HG02852 (cell line): Measurements from ENCODE around the gene MYH9.
A peak's percentile ranks its signal among the peaks of the same experiment; 100 is the strongest.
"Not testable (repeated sequence)": the region's sequence is repeated elsewhere in the genome, so short reads cannot be mapped to it uniquely, and the experiment has no call there.

Source experiments
- ATAC-seq: cut with Tn5 transposase; IDR thresholded peaks from one replicate; pipeline ENCODE4 v1.9.1; 2021; ENCODE audit warnings: mild to moderate bottlenecking, moderate library complexity; ENCODE audit not compliant: unreplicated experiment

The MYH9 gene

DNA sequence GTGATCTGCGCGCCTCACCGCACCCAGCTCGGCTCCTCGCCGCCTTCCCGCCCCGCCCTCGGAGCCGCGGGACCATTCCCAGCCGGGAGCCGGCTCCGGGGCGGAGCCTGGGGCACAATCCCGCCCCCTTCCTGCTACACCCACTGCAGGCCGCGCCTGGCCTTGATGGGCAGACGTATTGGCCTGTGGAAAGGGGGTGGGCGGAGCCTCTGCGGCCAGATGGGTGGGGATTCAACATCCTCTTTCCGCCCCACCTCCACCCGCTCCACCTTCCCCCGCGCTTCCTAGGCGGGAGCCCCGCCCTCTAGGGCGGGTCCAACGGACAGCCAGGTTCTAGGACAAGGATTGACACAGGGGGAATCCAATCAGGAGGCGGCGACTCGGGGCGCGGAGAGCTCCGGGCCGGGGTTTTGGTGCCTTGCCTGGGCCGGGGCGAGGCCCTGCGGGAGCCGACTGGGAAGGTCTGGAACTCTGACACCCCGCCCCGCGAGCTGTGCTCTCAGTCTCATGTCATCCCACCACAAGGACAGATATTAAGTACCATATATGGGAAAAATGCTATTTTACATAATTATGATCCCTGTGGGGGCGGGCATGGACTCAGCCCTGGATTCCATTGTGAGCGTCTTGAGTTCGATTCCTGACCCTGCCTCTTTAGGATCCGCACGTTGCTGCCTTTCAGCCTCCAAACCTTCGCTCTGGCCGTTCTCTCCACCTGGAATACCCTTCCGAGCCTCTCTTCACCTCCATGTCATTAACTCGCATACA is at the start of gene MYH9:
MYH9 (minus strand) TSS at position 9 of the 768 bp plus-strand sequence. CDS start 38,731 bp downstream, outside the sequence.
- ATAC-seq = peak; percentile 75

DNA sequence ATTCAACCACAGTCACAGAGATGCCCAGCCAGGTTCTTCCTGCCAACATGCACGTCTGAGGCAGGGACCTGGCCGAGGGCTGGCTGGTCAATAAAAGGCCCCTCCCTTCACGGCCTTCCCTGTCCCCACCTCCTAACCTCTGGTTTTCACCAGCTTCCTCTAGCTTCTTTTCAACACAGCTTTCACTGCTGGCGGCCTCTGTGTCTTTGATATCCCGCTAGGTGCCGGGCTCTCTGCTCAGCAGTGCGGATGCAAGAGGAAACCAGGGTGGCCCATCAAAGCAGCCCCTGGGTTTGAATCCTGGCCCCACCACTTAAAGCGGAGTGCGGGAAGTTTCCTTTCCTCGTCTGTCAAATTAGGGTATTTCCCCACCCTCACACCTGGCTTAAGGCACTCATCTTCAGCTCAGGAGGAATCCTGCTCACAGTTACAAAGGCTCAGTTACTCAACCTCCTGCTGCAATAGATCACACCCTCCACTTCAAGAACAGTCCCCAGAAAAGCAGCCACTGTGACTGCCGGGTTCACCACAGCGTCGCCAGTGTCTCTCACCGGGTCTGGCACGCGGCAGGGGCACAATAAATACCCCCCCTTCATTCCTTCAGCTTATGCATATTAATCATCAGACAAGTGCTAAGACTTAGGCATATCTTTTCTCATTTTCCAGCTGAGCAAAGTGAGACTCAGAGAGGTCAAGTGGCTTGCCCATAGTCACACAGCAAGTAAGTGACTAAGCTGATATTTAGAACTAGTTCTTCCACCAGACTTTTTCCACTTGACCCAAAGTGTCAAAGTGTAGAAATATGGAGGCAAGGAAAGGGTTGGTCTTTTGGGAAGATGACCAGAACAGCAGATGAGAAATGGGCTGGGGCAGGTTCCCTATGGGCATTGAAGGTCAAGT is 48.0 kb upstream of the MYH9 start:
- ATAC-seq = no peak

DNA sequence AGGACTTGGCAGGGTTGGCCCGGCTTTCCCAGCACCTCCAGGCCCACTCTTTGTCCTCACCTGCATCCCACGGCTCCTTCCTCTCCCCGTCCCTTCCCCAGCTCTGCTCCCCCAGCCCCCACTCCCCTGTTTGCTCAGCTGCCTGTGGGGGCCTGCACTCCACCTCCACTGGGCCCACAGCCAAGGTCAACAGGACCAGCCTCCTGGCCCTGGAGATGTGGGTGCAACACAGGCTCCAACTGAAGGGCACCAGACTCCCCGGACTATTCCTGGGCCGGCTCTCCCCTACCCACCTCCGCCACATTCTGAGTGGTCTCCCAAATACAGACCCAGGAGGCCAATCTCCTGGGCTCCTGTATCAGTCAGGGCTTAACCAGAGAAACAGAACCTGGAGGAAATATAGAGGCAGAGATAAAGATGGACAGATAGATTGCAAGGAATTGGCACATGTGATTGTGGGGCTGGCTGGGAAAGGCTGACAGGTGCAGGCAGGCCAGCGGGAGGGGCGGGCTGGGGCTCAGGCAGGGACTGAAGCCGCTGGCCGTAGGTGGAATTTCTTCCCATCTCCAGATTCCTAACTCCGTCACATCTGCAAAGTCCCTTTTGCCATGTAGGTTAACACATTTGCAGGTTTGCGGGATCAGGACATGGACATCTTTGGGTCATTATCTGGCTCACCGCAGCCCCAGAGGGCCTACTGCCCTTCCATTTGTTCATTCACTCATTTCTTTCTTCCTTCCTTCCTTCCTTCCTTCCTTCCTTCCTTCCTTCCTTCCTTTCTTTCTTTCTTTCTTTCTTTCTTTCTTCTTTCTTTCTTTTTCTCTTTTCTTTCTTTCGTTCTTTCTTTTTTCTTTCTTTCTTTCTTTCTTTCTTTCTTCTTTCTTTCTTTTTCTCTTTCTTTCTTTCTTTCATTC is 45.8 kb upstream of the MYH9 start:
- ATAC-seq = no peak

DNA sequence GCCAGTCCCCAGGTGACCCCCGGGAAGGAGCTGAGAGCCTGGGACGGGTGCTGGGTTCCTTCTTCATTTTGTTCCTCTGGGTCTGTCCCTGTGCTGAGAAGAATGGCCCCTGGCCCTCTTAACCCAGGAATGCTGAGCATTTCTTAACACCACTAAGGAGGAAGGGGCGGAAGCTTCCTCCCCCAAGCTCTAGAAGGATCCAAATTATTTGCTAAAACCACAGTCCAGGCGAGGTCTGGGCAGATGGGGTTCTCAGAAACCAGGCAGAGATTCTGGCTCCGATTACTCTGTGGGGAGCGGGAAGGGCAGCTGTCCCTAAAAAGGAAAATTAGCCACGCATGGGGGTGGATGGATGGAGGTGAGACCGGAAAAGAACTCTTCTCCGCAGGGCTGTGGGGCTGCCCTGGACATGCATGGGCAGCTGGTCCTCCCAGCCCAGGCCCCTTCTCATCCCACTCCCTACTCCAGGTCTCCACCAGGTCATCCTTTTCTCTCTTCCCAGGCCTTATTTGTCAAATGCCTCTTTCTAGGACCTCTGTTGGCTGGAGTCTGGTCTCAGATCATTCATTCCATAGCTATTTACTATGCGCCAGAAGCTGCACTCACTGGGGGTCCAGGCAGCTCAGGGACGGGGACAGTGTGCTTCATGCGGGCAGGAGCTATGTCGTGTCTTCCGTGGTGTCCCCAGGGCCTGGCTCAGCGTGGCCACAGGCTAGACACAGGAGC is 45.0 kb upstream of the MYH9 start:
- no peak for ATAC-seq

DNA sequence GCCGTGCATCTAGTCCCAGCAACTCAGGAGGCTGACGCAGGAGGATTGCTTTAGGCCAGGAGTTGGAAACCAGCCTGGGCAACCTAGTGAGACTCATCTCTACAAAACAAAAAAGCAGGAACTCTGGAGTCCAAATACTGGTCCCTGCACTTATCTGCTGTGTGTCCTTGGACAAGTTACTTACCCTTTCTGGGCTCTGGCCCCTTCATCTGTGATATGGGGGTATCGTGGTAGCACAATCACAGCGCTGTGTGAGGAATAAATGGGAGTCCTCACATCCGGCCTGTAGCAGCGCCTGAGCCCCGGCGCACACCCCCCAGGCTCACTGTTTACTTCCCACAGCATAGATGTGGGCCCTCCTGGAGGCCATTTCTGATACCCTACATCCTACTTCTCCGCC is 44.2 kb upstream of the MYH9 start:
- no peak for ATAC-seq

DNA sequence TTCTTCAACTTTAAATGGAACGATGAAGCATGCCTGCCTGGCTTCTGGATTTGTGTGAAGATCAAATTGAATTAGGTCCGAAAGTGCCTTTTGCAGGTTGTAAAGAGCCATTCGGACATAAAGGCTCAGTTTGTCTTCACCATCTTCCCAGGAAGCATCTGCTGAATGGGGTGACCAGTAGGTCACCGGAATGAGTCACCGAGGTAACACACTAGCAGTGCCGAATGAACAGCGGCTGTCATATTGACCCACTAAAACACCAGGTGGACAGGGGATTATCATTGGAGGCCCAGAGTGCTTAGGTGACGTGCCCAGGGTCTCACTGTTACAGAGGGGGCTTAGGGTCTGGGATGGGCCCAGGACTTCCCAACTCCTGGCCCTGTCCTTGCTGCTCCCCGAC is 43.1 kb upstream of the MYH9 start:
- ATAC-seq = no peak

DNA sequence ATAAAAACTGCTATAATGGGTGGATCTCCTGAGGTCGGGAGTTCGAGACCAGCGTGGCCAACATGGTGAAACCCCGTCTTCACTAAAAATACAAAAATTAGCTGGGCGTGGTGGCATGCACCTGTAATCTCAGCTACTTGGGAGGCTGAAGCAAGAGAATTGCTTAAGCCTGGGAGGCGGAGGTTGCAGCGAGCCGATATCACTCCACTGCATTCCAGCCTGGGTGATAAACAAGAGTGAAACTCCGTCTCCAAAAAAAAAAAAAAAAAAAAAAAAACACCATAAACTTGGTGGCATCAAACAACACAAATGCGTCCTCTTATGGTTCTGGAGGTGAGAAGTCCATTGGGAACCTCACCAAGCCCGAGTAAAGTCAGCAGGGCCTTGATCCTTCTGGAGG is 40.2 kb upstream of the MYH9 start:
- ATAC-seq = not testable (repeated sequence)

DNA sequence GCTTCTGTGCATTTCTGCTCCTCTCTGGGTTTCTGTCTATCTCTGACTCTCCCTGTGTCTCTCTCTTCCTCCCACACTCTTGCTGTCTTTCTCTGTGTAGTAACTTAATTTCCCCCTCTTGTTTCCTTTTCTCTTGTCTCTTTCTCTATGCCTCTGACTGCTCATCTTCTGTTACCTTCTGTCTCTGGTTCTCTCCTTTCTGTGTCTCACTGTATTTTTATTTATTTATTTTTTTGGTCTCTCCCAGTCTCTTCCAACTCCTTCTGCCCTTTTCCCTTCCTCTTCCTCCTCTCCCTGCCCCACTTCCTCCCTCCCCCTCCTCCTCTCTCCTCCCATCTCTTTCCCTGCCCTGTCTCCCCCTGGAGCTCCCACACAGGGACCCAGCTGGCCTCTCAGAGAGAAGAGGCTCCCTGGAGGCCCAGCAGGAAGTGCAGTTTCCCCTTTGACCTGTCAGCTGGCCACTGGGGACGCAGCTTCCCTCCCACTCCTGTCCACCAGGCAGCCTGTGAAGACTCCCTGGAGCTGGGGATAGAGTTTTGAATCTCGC is 38.3 kb upstream of the MYH9 start:
- no peak for ATAC-seq

DNA sequence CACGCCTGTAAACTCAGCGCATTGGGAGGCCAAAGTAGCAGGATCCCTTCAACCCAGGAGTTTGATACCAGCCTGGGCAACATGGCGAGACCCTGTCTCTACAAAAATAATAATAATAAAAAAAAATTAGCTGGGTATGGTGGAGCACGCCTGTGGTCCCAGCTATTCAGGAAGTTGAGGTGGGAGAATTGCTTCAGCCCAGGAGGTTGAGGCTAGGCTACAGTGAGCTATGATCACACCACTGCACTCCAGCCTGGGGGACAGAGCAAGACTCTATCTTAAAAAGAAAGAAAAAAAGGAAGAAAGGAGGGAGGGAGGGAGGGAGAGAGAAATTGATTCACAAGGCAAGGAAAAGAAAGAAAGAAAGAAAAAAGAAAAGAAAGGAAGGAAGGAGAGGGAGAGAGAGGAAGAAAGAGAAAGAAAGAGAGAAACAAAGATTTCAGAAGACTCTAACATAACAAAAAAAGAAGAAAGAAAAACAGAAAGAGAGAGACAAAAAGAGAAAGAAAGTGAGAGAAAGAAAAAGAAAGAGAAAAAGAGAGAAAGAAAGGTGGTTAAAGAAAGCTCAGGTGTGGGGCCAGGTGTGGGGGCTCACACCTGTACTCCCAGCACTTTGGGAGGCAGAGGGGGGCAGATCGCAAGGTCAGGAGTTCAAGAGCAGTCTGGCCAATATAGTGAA is 37.3 kb upstream of the MYH9 start:
- no peak for ATAC-seq

DNA sequence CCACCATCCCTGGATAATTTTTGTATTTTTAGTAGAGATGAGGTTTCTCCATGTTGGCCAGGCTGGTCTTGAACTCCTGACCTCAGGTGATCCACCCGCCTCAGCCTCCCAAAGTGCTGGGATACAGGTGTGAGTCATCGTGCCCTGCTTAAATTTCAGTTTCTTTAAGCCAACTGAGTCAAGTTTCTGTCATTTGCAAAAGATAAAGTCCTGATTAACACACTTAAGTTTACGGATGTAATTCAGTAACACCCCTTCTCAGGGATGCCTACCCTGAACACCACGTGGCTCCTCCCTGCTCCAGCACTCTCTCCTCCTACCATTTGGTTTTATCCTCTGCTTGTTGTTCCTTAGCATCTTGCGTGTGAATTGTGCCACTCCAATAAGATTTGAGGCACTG is 36.7 kb upstream of the MYH9 start:
- not testable (repeated sequence) for ATAC-seq

DNA sequence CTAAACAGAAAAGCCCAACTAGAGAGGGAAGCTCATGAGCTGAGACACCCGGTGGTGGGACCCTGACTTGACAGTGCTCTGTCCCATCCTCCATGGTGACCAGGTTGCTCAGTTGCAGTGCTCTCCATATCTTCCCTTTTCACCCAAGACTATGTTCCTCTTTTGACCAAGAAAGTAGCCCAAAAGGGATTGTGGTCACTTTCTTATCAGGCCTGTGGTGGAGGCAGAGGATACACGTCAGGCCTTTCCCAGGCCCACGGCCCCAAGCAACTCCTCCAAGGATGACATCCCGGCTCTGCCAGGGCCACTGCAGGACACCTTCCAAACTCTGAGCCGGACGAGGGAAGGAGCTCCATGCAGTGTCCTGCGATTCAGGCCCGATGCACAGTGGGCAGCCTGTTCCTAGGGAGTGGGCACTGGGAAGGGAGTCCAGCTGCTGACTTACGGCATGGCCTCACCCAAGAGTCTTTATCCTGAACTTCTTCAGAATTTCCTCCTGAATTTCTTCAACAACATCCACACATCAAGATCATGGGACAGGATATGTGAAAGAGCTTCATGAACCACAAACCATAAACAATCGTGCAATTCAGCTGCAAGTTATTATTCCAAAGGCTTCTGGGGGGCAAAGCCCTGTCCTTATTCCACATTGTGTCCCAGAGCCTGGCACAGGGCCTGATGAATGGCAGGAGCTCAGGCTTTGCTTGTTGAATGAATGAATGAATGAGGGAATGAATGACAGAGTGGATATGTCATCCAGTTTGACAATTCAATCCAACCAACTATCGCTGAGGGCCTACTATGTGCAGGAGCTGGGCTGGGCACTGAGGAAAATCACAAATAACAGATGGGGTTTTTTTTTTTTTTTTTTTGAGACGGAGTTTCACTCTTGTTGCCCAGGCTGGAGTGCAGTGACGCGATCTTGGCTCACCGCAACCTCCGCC is 36.0 kb upstream of the MYH9 start:
- ATAC-seq = no peak

DNA sequence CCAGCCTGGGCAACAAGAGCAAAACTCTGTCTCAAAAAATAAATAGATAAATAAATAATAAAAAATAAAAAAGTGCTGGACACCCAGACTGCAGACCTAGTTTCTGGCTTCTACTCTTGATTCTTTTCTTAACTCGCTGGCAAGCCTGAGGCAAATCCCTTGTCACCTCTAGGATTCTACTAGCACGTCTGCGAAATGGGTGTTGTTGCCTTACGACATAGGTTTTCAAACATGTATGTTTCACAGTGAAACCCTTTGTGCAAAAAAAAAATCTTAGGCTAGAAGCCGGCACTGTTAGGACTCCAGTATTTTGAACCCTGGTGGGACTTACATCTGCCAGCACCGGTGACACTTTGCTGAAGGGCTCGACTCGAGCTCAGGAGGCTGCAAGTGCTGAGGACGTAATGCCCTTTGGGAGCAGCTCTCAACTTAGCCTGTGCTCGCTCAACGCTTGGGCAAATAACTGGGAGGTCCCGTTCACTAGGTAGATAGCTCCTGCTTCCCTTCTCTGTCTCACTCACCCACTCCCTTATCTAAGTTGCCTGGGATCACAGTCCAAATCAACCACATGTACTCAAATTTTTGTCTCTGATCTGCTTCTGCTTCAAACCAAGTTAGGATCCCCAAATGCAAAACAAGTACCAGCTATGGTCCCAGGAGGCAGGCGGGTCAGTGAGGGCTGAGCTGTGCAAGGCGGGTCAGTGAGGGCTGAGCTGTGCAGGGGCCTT is 34.7 kb upstream of the MYH9 start:
- ATAC-seq = no peak

DNA sequence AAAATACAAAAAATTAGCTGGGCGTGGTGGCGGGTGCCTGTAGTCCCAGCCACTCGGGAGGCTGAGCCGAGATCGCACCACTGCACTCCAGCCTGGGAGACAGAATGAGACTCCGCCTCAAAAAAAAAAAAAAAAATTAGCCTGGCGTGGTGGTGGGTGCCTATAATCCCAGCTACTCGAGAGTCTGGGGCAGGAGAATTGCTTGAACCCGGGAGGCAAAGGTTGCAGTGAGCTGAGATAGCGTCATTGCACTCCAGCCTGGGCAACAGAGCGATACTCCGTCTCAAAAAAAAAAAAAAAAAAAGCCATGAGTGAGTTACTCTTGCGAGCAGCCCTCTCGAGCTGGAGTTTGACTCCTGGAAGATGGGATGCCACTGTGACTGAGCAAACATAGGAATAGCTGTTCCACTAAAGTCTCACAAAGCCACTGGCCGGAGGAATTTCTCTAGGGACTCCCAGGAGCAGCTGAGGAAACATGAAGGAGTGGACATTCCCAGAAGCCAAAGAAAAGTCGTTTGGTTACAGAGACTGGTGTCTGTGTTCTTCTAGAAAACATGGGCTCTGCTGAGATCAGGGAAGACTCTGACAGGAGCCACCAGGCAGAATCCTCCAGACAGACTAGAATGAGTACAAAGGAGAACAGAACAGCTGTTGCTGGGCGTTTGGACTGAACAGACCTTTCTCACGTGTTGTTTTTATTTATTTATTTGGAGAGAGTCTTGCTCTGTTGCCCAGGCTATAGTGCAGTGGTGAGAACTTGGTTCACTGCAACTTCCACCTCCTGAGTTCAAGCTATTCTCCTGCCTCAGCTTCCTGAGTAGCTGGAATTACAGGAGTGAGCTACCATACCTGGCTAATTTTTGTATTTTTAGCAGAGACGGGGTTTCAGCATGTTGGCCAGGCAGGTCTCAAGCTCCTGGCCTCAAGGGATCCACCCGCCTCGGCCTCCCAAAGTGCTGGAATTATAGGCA is 32.4 kb upstream of the MYH9 start:
- ATAC-seq = no peak

DNA sequence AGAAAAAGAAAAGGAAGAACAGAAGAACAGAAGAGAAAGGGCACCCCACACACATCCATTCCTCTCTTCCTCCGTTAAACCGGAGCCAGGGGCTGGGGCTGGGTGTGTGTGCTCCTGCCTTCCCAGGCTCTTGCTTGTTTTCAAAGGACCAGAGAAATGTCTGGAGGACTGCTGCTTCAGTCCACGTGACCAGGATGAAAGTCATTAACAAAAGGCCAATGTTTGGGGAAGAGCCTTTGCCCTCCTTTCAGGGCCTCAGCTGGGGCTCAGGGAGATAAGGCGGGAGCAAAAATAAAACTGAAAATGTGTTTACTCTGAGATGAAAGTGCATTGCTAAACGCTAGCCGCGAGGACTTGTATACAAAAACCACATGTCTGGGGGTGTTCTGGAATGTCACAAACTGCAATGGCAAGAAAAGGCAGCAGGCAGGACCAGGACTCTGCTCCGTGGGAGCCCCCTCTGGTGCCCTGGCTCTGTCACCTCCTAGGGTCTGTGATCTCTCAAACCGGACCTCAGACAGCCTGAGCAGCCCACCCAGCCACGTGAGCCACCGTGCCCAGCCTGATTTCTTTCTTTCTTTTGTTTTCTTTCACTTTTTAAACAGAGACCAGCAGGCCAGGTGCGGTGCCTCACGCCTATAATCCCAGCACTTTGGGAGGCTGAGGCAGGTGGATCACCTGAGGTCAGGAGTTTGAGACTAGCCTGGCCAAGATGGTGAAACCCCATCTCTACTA is 31.6 kb upstream of the MYH9 start:
- no peak for ATAC-seq

DNA sequence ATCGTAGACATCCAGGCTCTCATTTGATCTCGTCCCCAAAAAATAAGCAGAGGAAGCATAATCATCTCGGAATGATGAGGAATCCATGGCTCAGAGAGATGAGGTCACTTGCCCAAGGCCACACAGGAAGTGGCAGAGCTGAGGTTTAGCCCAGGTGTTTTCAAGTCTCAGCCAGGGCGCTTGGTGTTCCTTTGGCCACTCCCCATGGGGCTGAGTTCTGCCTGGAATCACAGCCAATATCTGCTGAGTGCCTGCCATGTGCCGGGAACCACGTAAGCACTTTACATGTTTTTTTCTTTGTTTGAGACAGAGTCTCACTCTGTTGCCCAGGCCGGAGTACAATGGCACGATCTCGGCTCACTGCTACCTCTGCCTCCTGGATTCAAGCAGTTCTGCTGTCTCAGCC is 29.5 kb upstream of the MYH9 start:
- no peak for ATAC-seq
